Measurements from ENCODE around the gene MAPK10. TPM values are rescaled to one million over a fixed set of nuclear protein-coding genes. Genes with fewer than 3 reads are reported as not detected.

MAPK10 gene
- total and polyA plus RNA-seq, 9 of the 15 experiments (the other 6 are each of a cell fraction or from before 2014, with no cell fraction given), result 0.10 to 0.53 (median 0.18) TPM; not detected in 4

DNA sequence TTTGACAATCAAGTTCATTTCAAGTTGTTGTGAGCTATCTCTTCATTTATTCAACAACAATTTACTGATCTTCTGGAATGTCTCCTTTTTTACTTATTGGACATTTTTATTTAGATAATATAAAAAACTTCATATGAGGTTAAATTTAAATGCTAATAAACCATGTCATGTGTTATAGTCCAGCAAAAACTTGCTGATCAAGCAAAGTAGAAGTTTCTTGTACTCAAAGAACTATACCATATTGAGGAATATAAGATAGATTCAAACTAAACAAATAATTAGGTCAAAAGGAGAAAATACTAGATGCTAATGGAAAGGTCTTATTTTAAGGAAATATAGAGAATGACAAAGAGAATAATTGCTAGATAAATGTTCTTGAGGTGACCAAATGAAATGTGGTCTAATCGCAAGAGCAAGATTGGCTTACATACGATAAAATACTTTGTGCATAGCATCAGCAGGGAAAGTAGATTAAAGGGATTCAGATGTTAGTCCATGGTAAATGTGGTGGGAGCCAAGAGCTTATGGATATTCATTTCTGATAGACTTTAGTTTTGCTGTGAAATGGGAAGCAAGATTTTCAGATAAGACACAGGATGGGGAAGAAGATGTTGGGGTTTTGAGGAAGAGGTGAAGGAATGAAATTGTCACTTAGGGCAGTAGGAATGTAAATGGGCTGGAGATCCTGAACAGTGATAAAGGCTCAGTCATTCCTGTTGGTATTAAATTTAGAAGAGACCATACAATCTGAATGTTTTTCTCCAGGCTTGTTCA, 229.5 kb downstream of the MAPK10 start:
- no peaks in the 10 kb centered on the region for H3K27me3 ChIP-seq (ENCODE audit: control insufficient read depth in 2 of 2, insufficient read depth in 2 of 2, low read length in 2 of 2)
- H3K36me3 ChIP-seq (ENCODE audit: control insufficient read depth, insufficient read depth, low read length), result no peaks in the 10 kb centered on the region
- no peak overlapping the region for H2AFZ ChIP-seq (ENCODE audit: low read depth, low read length)
- H3K4me3 ChIP-seq, result no peak overlapping the region
- ChIA-PET POLR2A (no interaction called here), CTCF (ENCODE audit: low intra/inter-chr PET ratio) (no interaction called here)
- in situ Hi-C loops (cut with MboI), result no loop called here
- no TSS peak for BruUV-seq (replicated peaks)
- no peak overlapping the region for H3K4me2 ChIP-seq (ENCODE audit: insufficient read depth, low read length)
- WGBS (ENCODE audit: insufficient coverage, low coverage, missing lambda C conversion rate), result 0% methylated on average over 2 of the region's 2 CpGs
- DNase-seq (ENCODE audit: extremely low read depth in 1 of 4, low spot score in 3 of 4), result no peak
- H3K79me2 ChIP-seq (ENCODE audit: control insufficient read depth, insufficient read depth, low read length), result no peaks in the 10 kb centered on the region
- no peaks in the 10 kb centered on the region for H4K20me1 ChIP-seq (replicated peaks; ENCODE audit: control insufficient read depth, insufficient read depth, low read length)
- ATAC-seq, result no peak
- FAIRE-seq, result no peak
- H3K4me1 ChIP-seq (replicated peaks in 1 of 2; ENCODE audit: control insufficient read depth in 2 of 2, insufficient read depth in 2 of 2, low read length in 2 of 2), result no peaks in the 10 kb centered on the region; a peak in 1 of 5 replicates
- H3K27ac ChIP-seq (ENCODE audit: extremely low read depth, low read depth, low read length), result no peak overlapping the region
- no peak overlapping the region for H3K9ac ChIP-seq (ENCODE audit: insufficient read depth in 1 of 2, low read depth in 2 of 2, low read length in 2 of 2)
- no peaks in the 10 kb centered on the region for H3K9me1 ChIP-seq (ENCODE audit: control insufficient read depth, insufficient read depth, low read length)
- H3K9me3 ChIP-seq (replicated peaks; ENCODE audit: control insufficient read depth, insufficient read depth, low read depth, low read length), result no peaks in the 10 kb centered on the region
- intact Hi-C loops (cut with micrococcal nuclease), result no loop called here
- TF ChIP-seq NFRKB (IDR thresholded peaks at IDR 0.05; ENCODE audit: low read depth), result no peak
- no peak for TF ChIP-seq PRPF4 (IDR thresholded peaks at IDR 0.05; ENCODE audit: insufficient read depth, low read depth, low read length, poor library complexity, severe bottlenecking)
- peak; percentile 63 for TF ChIP-seq ZNF316 (IDR thresholded peaks at IDR 0.05)
- peak; percentile 31; the same call in 1 of the 2 replicates for TF ChIP-seq C11orf30 (IDR thresholded peaks at IDR 0.05; ENCODE audit: low read depth)
- no peak for TF ChIP-seq KLF16 (IDR thresholded peaks at IDR 0.05)
- TF ChIP-seq ZNF699 (CRISPR knock-in tag; IDR thresholded peaks at IDR 0.05; ENCODE audit: insufficient replicate concordance), result no peak
- TF ChIP-seq, protein P1, sequence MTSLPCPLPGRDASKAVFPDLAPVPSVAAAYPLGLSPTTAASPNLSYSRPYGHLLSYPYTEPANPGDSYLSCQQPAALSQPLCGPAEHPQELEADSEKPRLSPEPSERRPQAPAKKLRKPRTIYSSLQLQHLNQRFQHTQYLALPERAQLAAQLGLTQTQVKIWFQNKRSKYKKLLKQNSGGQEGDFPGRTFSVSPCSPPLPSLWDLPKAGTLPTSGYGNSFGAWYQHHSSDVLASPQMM (CRISPR knock-in tag; IDR thresholded peaks at IDR 0.05), result no peak
- TF ChIP-seq RFX1 (IDR thresholded peaks at IDR 0.05), result no peak
- TF ChIP-seq, protein P2, sequence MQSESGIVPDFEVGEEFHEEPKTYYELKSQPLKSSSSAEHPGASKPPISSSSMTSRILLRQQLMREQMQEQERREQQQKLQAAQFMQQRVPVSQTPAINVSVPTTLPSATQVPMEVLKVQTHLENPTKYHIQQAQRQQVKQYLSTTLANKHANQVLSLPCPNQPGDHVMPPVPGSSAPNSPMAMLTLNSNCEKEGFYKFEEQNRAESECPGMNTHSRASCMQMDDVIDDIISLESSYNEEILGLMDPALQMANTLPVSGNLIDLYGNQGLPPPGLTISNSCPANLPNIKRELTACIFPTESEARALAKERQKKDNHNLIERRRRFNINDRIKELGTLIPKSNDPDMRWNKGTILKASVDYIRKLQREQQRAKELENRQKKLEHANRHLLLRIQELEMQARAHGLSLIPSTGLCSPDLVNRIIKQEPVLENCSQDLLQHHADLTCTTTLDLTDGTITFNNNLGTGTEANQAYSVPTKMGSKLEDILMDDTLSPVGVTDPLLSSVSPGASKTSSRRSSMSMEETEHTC (IDR thresholded peaks at IDR 0.05), result no peak
- TF ChIP-seq DACH1 (IDR thresholded peaks at IDR 0.05; ENCODE audit: partially characterized antibody), result no peak
- TF ChIP-seq FOXM1 (IDR thresholded peaks at IDR 0.05; ENCODE audit: low read depth), result no peak
- TF ChIP-seq FOXM1 (CRISPR knock-in tag; IDR thresholded peaks at IDR 0.05; ENCODE audit: low read depth), result no peak
